Keratinocyte (primary cell): ENCODE results near the gene POMP. TPM values are rescaled to one million over a fixed set of nuclear protein-coding genes. Genes with fewer than 3 reads are reported as not detected.

ENCODE experiments used
- DNase-seq: peaks from one replicate; pipeline ENCODE4 v3.0.0-alpha.2; 2011; ENCODE audit warnings: low read depth, missing footprints, low spot score
- FAIRE-seq: peaks from 2 replicates; lab custom pipeline; 2011; peaks lifted over from hg19 to GRCh38; lab: Jason Lieb, UNC
- H2AFZ ChIP-seq: 2 replicates; pipeline ENCODE4 v1.6.0; 2012; ENCODE audit warnings: low read length, control low read depth, inconsistent platforms; ENCODE audit not compliant: control insufficient read depth
- H3K27ac ChIP-seq: 2 replicates; pipeline ENCODE4 v1.5.1; 2011; ENCODE audit warnings: low read length; ENCODE audit not compliant: control insufficient read depth, insufficient read depth
- H3K27me3 ChIP-seq: 3 replicates; pipeline ENCODE4 v1.6.0; 2011; ENCODE audit warnings: low read length; ENCODE audit not compliant: control insufficient read depth, insufficient read depth; ENCODE audit errors: extremely low read depth
- H3K36me3 ChIP-seq, 2 experiments: 2 replicates in 1 of 2; 3 replicates in 1 of 2; pipeline ENCODE4 v1.5.1; 2011; ENCODE audit warnings: low read length in 2 of 2, mild to moderate bottlenecking in 1 of 2; ENCODE audit not compliant: control insufficient read depth in 2 of 2, insufficient read depth in 2 of 2; ENCODE audit errors: extremely low read depth in 1 of 2
- H3K4me1 ChIP-seq: 3 replicates; pipeline ENCODE4 v1.5.1; 2011; ENCODE audit warnings: low read length; ENCODE audit not compliant: control insufficient read depth, insufficient read depth; ENCODE audit errors: extremely low read depth
- H3K4me2 ChIP-seq: 3 replicates; pipeline ENCODE4 v1.6.0; 2011; ENCODE audit warnings: low read depth, low read length; ENCODE audit not compliant: control insufficient read depth, insufficient read depth; ENCODE audit errors: extremely low read depth
- H3K4me3 ChIP-seq, 3 experiments: fragments of 200-600 bp in 1 of 3; sonication (generic) in 1 of 3; 2 replicates in 2 of 3; 3 replicates in 1 of 3; pipeline ENCODE4 v1.5.1; 2011 to 2016; ENCODE audit warnings: low read length in 3 of 3, mild to moderate bottlenecking in 3 of 3, control low read depth in 2 of 3, inconsistent platforms in 1 of 3, low read depth in 1 of 3, mixed read lengths in 1 of 3, mixed run types in 1 of 3, moderate library complexity in 1 of 3; ENCODE audit not compliant: control insufficient read depth in 2 of 3, insufficient read depth in 2 of 3; ENCODE audit errors: extremely low read depth in 1 of 3
- H3K79me2 ChIP-seq: 2 replicates; pipeline ENCODE4 v1.6.0; 2012; ENCODE audit warnings: low read length; ENCODE audit not compliant: control insufficient read depth, insufficient read depth
- H3K9ac ChIP-seq: 3 replicates; pipeline ENCODE4 v1.6.0; 2011; ENCODE audit warnings: low read length; ENCODE audit not compliant: control insufficient read depth, insufficient read depth; ENCODE audit errors: extremely low read depth
- H3K9me1 ChIP-seq: 3 replicates; pipeline ENCODE4 v1.6.0; 2011; ENCODE audit warnings: low read length; ENCODE audit not compliant: control insufficient read depth, insufficient read depth; ENCODE audit errors: extremely low read depth
- H3K9me3 ChIP-seq: 2 replicates; pipeline ENCODE4 v1.5.1; 2012; ENCODE audit warnings: low read depth, low read length; ENCODE audit not compliant: control insufficient read depth
- H4K20me1 ChIP-seq: 3 replicates; pipeline ENCODE4 v1.6.0; 2011; ENCODE audit warnings: low read length; ENCODE audit not compliant: control insufficient read depth, insufficient read depth; ENCODE audit errors: extremely low read depth
- EZH2 ChIP-seq: IDR thresholded peaks from one replicate; pipeline ENCODE4 v1.6.1; 2012; ENCODE audit warnings: inconsistent platforms, mild to moderate bottlenecking, low read length, moderate library complexity
- dilution Hi-C: fragments of 300-500 bp; cut with MboI; formaldehyde crosslinking; loops from one replicate; pipeline ENCODE4 v1.7.0; 2020; ENCODE audit warnings: low sequenced_read_pairs; ENCODE audit not compliant: extremely low pct_ligation_motif_present
- polyA plus RNA-seq, 5 experiments: library from polyadenylated mRNA; depleted of rRNA in 3 of 5; stranded (reverse) in 3 of 5; stranded (forward) in 1 of 5; unstranded in 1 of 5; fragments of >200 nt; gene quantifications; 1 replicate in 1 of 5; 2 replicates in 3 of 5; 3 replicates in 1 of 5; pipeline versions ENCODE4 v1.2.1 to v1.2.3, GENCODE V29; 2011 to 2012; ENCODE audit warnings: missing spikeins in 2 of 5, low read depth in 1 of 5, low replicate concordance in 1 of 5
- TF ChIP-seq, protein P1 (sequence below), 3 experiments: IDR thresholded peaks in 1 of 3; conservative IDR thresholded peaks in 1 of 3; optimal IDR thresholded peaks in 1 of 3; 2 replicates in 2 of 3; 3 replicates in 1 of 3; pipeline versions ENCODE3 to v1.5.1; 2011; ENCODE audit warnings: low read length in 3 of 3, mild to moderate bottlenecking in 3 of 3, moderate library complexity in 2 of 3, control low read depth in 1 of 3, inconsistent platforms in 1 of 3; ENCODE audit not compliant: insufficient read depth in 2 of 3; ENCODE audit errors: extremely low read depth in 1 of 3

Gene POMP
- polyA plus RNA-seq, 1 donor (not counting 4 experiments of a cell fraction or from before 2014, with no cell fraction given) = 136 TPM

GRCh38 chr13:28718196-28718542, 59.2 kb downstream of the POMP start:
- no peak for DNase-seq
- Histone ChIP-seq H3K79me2 (no peaks in the 10 kb centered on the region), H3K36me3 (peaks cover 0 to 7% of the 10 kb centered on the region in 2 experiments), H3K4me3 (peak overlapping the region; percentile 70 to 81 (median 73)), H3K9me3 (no peaks in the 10 kb centered on the region), H3K4me2 (peak overlapping the region; percentile 90), H3K4me1 (peaks cover 35% of the 10 kb centered on the region), H3K9me1 (no peaks in the 10 kb centered on the region), H3K27ac (peak overlapping the region; percentile 86), H3K9ac (peak overlapping the region; percentile 76), H4K20me1 (no peaks in the 10 kb centered on the region), H2AFZ (peak overlapping the region; percentile 92), H3K27me3 (no peaks in the 10 kb centered on the region)
- dilution Hi-C loops = no loop called here
- TF ChIP-seq, protein P1, sequence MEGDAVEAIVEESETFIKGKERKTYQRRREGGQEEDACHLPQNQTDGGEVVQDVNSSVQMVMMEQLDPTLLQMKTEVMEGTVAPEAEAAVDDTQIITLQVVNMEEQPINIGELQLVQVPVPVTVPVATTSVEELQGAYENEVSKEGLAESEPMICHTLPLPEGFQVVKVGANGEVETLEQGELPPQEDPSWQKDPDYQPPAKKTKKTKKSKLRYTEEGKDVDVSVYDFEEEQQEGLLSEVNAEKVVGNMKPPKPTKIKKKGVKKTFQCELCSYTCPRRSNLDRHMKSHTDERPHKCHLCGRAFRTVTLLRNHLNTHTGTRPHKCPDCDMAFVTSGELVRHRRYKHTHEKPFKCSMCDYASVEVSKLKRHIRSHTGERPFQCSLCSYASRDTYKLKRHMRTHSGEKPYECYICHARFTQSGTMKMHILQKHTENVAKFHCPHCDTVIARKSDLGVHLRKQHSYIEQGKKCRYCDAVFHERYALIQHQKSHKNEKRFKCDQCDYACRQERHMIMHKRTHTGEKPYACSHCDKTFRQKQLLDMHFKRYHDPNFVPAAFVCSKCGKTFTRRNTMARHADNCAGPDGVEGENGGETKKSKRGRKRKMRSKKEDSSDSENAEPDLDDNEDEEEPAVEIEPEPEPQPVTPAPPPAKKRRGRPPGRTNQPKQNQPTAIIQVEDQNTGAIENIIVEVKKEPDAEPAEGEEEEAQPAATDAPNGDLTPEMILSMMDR (optimal IDR thresholded peaks at IDR 0.05 in 1 of 3, IDR thresholded peaks at IDR 0.05 in 1 of 3, conservative IDR thresholded peaks at IDR 0.05 in 1 of 3; ENCODE audit: extremely low read depth in 1 of 3, insufficient read depth in 2 of 3, low read length in 3 of 3) = no peak
- no peak for TF ChIP-seq EZH2
- FAIRE-seq = no peak

DNA sequence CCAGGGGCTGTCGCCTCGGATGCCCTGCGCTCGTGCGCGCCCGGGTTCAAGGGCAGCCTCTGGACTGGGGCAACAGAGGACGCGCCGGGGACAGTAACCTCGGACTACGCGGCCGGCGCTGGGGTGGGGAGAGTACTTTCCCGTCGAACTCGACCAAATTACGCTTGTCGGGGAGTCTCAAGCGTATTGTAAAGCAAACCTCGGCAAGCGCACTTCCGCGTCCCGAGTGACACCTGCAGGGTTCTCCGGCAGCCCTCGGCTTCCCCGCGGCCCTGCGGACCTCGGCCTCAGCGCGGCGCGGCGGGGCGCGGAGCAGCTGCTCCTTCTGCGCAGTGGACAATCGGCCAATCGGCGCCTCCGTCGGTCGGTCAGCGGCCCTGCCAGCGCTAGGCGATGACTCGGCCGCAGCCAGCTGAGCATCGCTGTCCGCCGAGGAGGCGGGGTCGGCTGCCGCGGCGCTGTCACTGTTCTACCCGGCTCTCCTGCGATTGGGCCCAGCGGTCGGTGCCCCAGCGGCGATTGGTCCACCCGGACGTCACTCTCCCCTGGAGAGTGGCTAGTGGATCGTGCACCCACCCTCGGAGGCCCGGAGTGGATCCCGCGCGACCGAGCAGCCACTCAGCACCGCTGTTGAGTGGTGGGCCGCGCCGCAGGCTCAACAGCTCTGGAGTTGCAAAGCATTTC, 59.8 kb downstream of the POMP start, which contains the start of gene SLC46A3:
Gene SLC46A3, minus strand, starts transcription at position 428 of the 684 bp plus-strand sequence. CDS start 972 bp downstream, outside the sequence.
- H3K9me3 ChIP-seq = no peaks in the 10 kb centered on the region
- H4K20me1 ChIP-seq = no peaks in the 10 kb centered on the region
- no peaks in the 10 kb centered on the region for H3K79me2 ChIP-seq
- H3K36me3 ChIP-seq = peaks cover 0 to 5% of the 10 kb centered on the region in 2 experiments
- H3K9ac ChIP-seq = peak within 1 kb of the TSS; percentile 76
- peak within 1 kb of the TSS; percentile 92 for H2AFZ ChIP-seq
- peak within 1 kb of the TSS; percentile 70 to 81 (median 73) for H3K4me3 ChIP-seq
- peak within 1 kb of the TSS; percentile 86 for H3K27ac ChIP-seq
- no peaks in the 10 kb centered on the region for H3K9me1 ChIP-seq
- dilution Hi-C loops = no loop called here
- peaks cover 35% of the 10 kb centered on the region for H3K4me1 ChIP-seq
- no peaks in the 10 kb centered on the region for H3K27me3 ChIP-seq
- FAIRE-seq = no peak
- H3K4me2 ChIP-seq = peak within 1 kb of the TSS; percentile 90
- peak; percentile 55 for DNase-seq
- TF ChIP-seq EZH2 = no peak
- TF ChIP-seq, protein P1 (optimal IDR thresholded peaks at IDR 0.05 in 1 of 3, IDR thresholded peaks at IDR 0.05 in 1 of 3, conservative IDR thresholded peaks at IDR 0.05 in 1 of 3; ENCODE audit: extremely low read depth in 1 of 3, insufficient read depth in 2 of 3, low read length in 3 of 3) = peak in 1 of 3 experiments; percentile 10
